Right cardiac atrium (tissue), 5 donors: ENCODE results near the gene UQCRHL. TPM values are rescaled to one million over a fixed set of nuclear protein-coding genes. Genes with fewer than 3 reads are reported as not detected.

ENCODE experiments used
- ATAC-seq, 2 donors: fragments of 200-7000 bp; cut with Tn5 transposase; one replicate each; pipeline versions ENCODE4 v1.8.0 to v1.9.1; 2020; ENCODE audit warnings: moderate library complexity in 2 of 2, mild to moderate bottlenecking in 1 of 2
- DNase-seq, 3 donors: peaks; one replicate each; pipeline ENCODE4 v3.0.0-alpha.2; 2020
- H3K27ac ChIP-seq: one replicate; pipeline ENCODE4 v1.5.1; 2013; ENCODE audit warnings: mild to moderate bottlenecking, low read length, control low read depth, moderate library complexity
- H3K27me3 ChIP-seq: one replicate; pipeline ENCODE4 v1.6.1; 2013; ENCODE audit not compliant: control insufficient read depth, insufficient read depth
- H3K4me1 ChIP-seq: one replicate; pipeline ENCODE4 v1.6.1; 2013; ENCODE audit warnings: low read length; ENCODE audit not compliant: control insufficient read depth, insufficient read depth
- H3K4me3 ChIP-seq: one replicate; pipeline ENCODE4 v1.5.1; 2013; ENCODE audit warnings: low read length, control low read depth
- H3K9me3 ChIP-seq: one replicate; pipeline ENCODE4 v1.6.1; 2013; ENCODE audit warnings: low read length; ENCODE audit not compliant: control insufficient read depth
- WGBS: extraction: QIAGEN DNeasy Blood & Tissue Kit; methylation state at CpG from one replicate; pipeline ENCODE4 v1.1.7; 2013; 5-methylcytosine and 5-hydroxymethylcytosine counted together
- intact Hi-C, 4 donors: fragments of 100-400 bp; cut with DNase I; formaldehyde crosslinking; loops; one replicate each; pipeline versions ENCODE4 v1.11.0 to v1.14.0; 2022 to 2023
- polyA plus RNA-seq: library from polyadenylated mRNA; stranded (reverse); fragments of 200-250 nt; gene quantifications from one replicate; pipeline ENCODE4 v1.2.3, GENCODE V29; 2013
- total RNA-seq, 4 donors: library from RNA; stranded (reverse); fragmentation: NEBNext Ultra II Directional; extraction: Animal tissue kit (Norgen Biotek cat#: 25700); gene quantifications; one replicate each; pipeline ENCODE4 v1.2.1, GENCODE V29; 2021
- donor health status: healthy with polysubstance abuse.
- donor health status: DM: no; HTN: yes; CAD: no.
- donor health status: DM: no; HTN: no; CAD: no.
- donor health status: DM: no; HTN: yes; CAD: no; lungs with severe emphysema.
- donor health status: DM: yes; HTN: yes; CAD: no.

UQCRHL gene
- total and polyA plus RNA-seq, 5 donors = 3.3 to 11.7 (median 3.6) TPM

GRCh38 chr1:15764890-15765289 is 42.6 kb downstream of the UQCRHL start:
- Histone ChIP-seq H3K27ac (no peak overlapping the region), H3K4me3 (no peak overlapping the region), H3K4me1 (peaks cover 11% of the 10 kb centered on the region), H3K27me3 (no peaks in the 10 kb centered on the region), H3K9me3 (no peaks in the 10 kb centered on the region)
- 88% methylated on average over 15 of the region's 15 CpGs for WGBS
- ATAC-seq (no peak), DNase-seq (no peak)
- intact Hi-C loops = no loop called here

GRCh38 chr1:15764269-15764764 is 43.1 kb downstream of the UQCRHL start:
- intact Hi-C loops = no loop called here
- no peak for DNase-seq

GRCh38 chr1:15762546-15762945 is 44.9 kb downstream of the UQCRHL start:
- intact Hi-C loops = no loop called here
- Histone ChIP-seq H3K4me1 (peaks cover 11% of the 10 kb centered on the region), H3K4me3 (no peak overlapping the region), H3K27ac (peak overlapping the region; percentile 21), H3K9me3 (no peaks in the 10 kb centered on the region), H3K27me3 (no peaks in the 10 kb centered on the region)
- 57% methylated on average over 10 of the region's 10 CpGs for WGBS
- DNase-seq (no peak), ATAC-seq (no peak)

More at GRCh38 chr1:15764269-15764764, 43.1 kb downstream of the UQCRHL start:
- 55% methylated on average over 10 of the region's 10 CpGs for WGBS
- H3K9me3 ChIP-seq = no peaks in the 10 kb centered on the region
- peak overlapping the region; percentile 26 for H3K27ac ChIP-seq
- ATAC-seq = no peak
- peaks cover 11% of the 10 kb centered on the region for H3K4me1 ChIP-seq
- no peaks in the 10 kb centered on the region for H3K27me3 ChIP-seq
- no peak overlapping the region for H3K4me3 ChIP-seq

- no peaks in the 10 kb centered on the region for H3K9me3 ChIP-seq
- no peak overlapping the region for H3K4me3 ChIP-seq
- WGBS = 37% methylated on average over 8 of the region's 8 CpGs
- DNase-seq = peak in 1 of 3 donors; percentile 74
- H3K4me1 ChIP-seq = peaks cover 11% of the 10 kb centered on the region
- intact Hi-C loops = no loop called here
- H3K27me3 ChIP-seq = no peaks in the 10 kb centered on the region
- ATAC-seq = peak; percentile 15 to 32
- H3K27ac ChIP-seq = peak overlapping the region; percentile 90
These were observed 45.9 kb downstream of the UQCRHL start for GRCh38 chr1:15761366-15762128.

GRCh38 chr1:15760520-15761211 is 46.8 kb downstream of the UQCRHL start:
- intact Hi-C loops = no loop called here
- WGBS = 14% methylated on average over 12 of the region's 12 CpGs
- peaks cover 11% of the 10 kb centered on the region for H3K4me1 ChIP-seq
- peak overlapping the region; percentile 90 for H3K27ac ChIP-seq
- ATAC-seq (peak; percentile 35 to 43), DNase-seq (peak; percentile 70 to 85 (median 82))
- H3K4me3 ChIP-seq = peak overlapping the region; percentile 24
- H3K27me3 ChIP-seq = no peaks in the 10 kb centered on the region
- H3K9me3 ChIP-seq = no peaks in the 10 kb centered on the region

GRCh38 chr1:15758953-15759661 is 48.3 kb downstream of the UQCRHL start:
- H3K4me1 ChIP-seq = peaks cover 7% of the 10 kb centered on the region
- intact Hi-C loops = no loop called here
- WGBS = 2% methylated on average over 58 of the region's 58 CpGs
- H3K27ac ChIP-seq = peak overlapping the region; percentile 86
- H3K27me3 ChIP-seq = no peaks in the 10 kb centered on the region
- H3K9me3 ChIP-seq = no peaks in the 10 kb centered on the region
- peak overlapping the region; percentile 97 for H3K4me3 ChIP-seq
- no peak for DNase-seq
- peak; percentile 5 to 6 for ATAC-seq

- intact Hi-C loops = no loop called here
- Histone ChIP-seq H3K4me1 (peaks cover 7% of the 10 kb centered on the region), H3K4me3 (peak within 1 kb of the TSS; percentile 97), H3K9me3 (no peaks in the 10 kb centered on the region), H3K27ac (peak within 1 kb of the TSS; percentile 86), H3K27me3 (no peaks in the 10 kb centered on the region)
- peak in 1 of 3 donors; percentile 78 for DNase-seq
- 2% methylated on average over 52 of the region's 58 CpGs for WGBS
- peak; percentile 19 to 22 for ATAC-seq
These were observed 49.0 kb downstream of the UQCRHL start, which contains the start of gene FBLIM1 for GRCh38 chr1:15758343-15758931. FBLIM1 (plus strand) TSS chr1:15758795; CDS start chr1:15764984, 6,189 bp downstream.

GRCh38 chr1:15757575-15758342 is 49.7 kb downstream of the UQCRHL start:
- WGBS = 17% methylated on average over 24 of the region's 24 CpGs
- Histone ChIP-seq H3K27me3 (no peaks in the 10 kb centered on the region), H3K9me3 (no peaks in the 10 kb centered on the region), H3K4me3 (peak overlapping the region; percentile 97), H3K4me1 (peaks cover 7% of the 10 kb centered on the region), H3K27ac (no peak overlapping the region)
- DNase-seq = peak in 1 of 3 donors; percentile 72
- ATAC-seq = peak; percentile 10 to 11
- intact Hi-C loops = no loop called here
